ENCODE measurements around the gene BIN1.

BIN1 gene

GRCh38 chr2:127058954-127059252 is 48.1 kb downstream of the BIN1 start:
- no peak overlapping the region for H3K9ac ChIP-seq (ENCODE audit: low read length)
- H3K36me3 ChIP-seq (ENCODE audit: control insufficient read depth, low read depth, low read length) = no peaks in the 10 kb centered on the region
- H3K4me1 ChIP-seq (ENCODE audit: control insufficient read depth, low read depth, low read length) = no peaks in the 10 kb centered on the region

GRCh38 chr2:127058246-127058953 is 48.6 kb downstream of the BIN1 start:
- H3K27me3 ChIP-seq (ENCODE audit: control insufficient read depth, insufficient read depth, low read length) = no peaks in the 10 kb centered on the region
- H3K27ac ChIP-seq (ENCODE audit: low read length) = no peak overlapping the region
- no peaks in the 10 kb centered on the region for H3K9me3 ChIP-seq (ENCODE audit: control insufficient read depth, low read depth, low read length)
- H3K36me3 ChIP-seq (ENCODE audit: control insufficient read depth, low read depth, low read length) = no peaks in the 10 kb centered on the region
- H3K4me1 ChIP-seq (ENCODE audit: control insufficient read depth, low read depth, low read length) = no peaks in the 10 kb centered on the region
- H3K4me3 ChIP-seq (ENCODE audit: low read length) = no peak overlapping the region
- no peak overlapping the region for H3K9ac ChIP-seq (ENCODE audit: low read length)

More at GRCh38 chr2:127058954-127059252, 48.1 kb downstream of the BIN1 start:
- Histone ChIP-seq H3K9me3 (ENCODE audit: control insufficient read depth, low read depth, low read length) (no peaks in the 10 kb centered on the region), H3K4me3 (ENCODE audit: low read length) (no peak overlapping the region), H3K27me3 (ENCODE audit: control insufficient read depth, insufficient read depth, low read length) (no peaks in the 10 kb centered on the region), H3K27ac (ENCODE audit: low read length) (no peak overlapping the region)

- Histone ChIP-seq H3K36me3 (ENCODE audit: control insufficient read depth, low read depth, low read length) (no peaks in the 10 kb centered on the region), H3K9ac (ENCODE audit: low read length) (no peak overlapping the region), H3K27ac (ENCODE audit: low read length) (no peak overlapping the region), H3K27me3 (ENCODE audit: control insufficient read depth, insufficient read depth, low read length) (no peaks in the 10 kb centered on the region), H3K4me3 (ENCODE audit: low read length) (no peak overlapping the region), H3K9me3 (ENCODE audit: control insufficient read depth, low read depth, low read length) (no peaks in the 10 kb centered on the region), H3K4me1 (ENCODE audit: control insufficient read depth, low read depth, low read length) (no peaks in the 10 kb centered on the region)
Measured at GRCh38 chr2:127057371-127058245, 49.3 kb downstream of the BIN1 start.

- Histone ChIP-seq H3K9ac (ENCODE audit: low read length) (no peak overlapping the region), H3K27ac (ENCODE audit: low read length) (no peak overlapping the region), H3K9me3 (ENCODE audit: control insufficient read depth, low read depth, low read length) (no peaks in the 10 kb centered on the region), H3K4me1 (ENCODE audit: control insufficient read depth, low read depth, low read length) (no peaks in the 10 kb centered on the region), H3K4me3 (ENCODE audit: low read length) (no peak overlapping the region), H3K27me3 (ENCODE audit: control insufficient read depth, insufficient read depth, low read length) (no peaks in the 10 kb centered on the region), H3K36me3 (ENCODE audit: control insufficient read depth, low read depth, low read length) (no peaks in the 10 kb centered on the region)
Measured at GRCh38 chr2:127056631-127057370, 50.2 kb downstream of the BIN1 start.

DNA sequence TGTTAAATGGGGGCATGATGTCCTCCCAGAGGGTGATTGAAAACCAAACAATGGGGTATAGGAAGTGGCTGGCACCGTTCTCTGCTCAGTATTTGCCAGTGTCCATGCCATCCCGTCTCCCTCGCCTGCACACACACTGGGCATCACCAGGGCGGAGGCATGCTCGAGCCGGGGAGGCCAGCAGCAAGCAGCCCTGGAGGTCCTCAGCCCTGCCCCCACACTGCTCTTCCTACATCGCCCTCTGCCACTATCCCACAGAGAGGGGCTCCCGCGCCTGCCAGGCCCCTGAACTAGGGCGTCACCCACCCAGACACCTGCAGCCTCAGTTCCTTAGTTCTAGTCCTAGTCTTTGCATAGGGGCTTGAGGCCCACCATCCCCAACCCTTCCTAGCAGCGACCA is 50.9 kb downstream of the BIN1 start:
- H3K36me3 ChIP-seq (ENCODE audit: control insufficient read depth, low read depth, low read length) = no peaks in the 10 kb centered on the region

DNA sequence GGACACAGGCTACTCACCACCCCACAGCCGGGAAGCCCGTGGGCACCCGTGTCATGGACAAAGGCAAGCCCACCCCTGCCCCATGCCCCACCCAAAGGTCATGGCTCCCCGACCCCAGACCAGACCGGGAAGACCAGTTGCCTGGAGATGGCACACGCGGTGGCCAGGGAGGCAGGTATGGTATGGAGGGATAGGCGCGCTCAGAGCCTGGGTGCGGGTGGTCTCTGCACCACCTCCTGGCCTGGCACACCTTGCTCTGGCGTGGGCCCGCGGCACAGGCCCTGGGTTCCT is 51.2 kb downstream of the BIN1 start:
- Histone ChIP-seq H3K27me3 (ENCODE audit: control insufficient read depth, insufficient read depth, low read length) (no peaks in the 10 kb centered on the region), H3K27ac (ENCODE audit: low read length) (no peak overlapping the region)

More for the DNA sequence above, 50.9 kb downstream of the BIN1 start:
- Histone ChIP-seq H3K27me3 (ENCODE audit: control insufficient read depth, insufficient read depth, low read length) (no peaks in the 10 kb centered on the region), H3K4me3 (ENCODE audit: low read length) (no peak overlapping the region), H3K9ac (ENCODE audit: low read length) (no peak overlapping the region), H3K4me1 (ENCODE audit: control insufficient read depth, low read depth, low read length) (no peaks in the 10 kb centered on the region), H3K27ac (ENCODE audit: low read length) (no peak overlapping the region), H3K9me3 (ENCODE audit: control insufficient read depth, low read depth, low read length) (no peaks in the 10 kb centered on the region)

GRCh38 chr2:127054996-127055785 is 51.8 kb downstream of the BIN1 start:
- Histone ChIP-seq H3K27ac (ENCODE audit: low read length) (no peak overlapping the region), H3K4me3 (ENCODE audit: low read length) (no peak overlapping the region), H3K36me3 (ENCODE audit: control insufficient read depth, low read depth, low read length) (no peaks in the 10 kb centered on the region), H3K9me3 (ENCODE audit: control insufficient read depth, low read depth, low read length) (no peaks in the 10 kb centered on the region), H3K27me3 (ENCODE audit: control insufficient read depth, insufficient read depth, low read length) (no peaks in the 10 kb centered on the region), H3K9ac (ENCODE audit: low read length) (no peak overlapping the region), H3K4me1 (ENCODE audit: control insufficient read depth, low read depth, low read length) (no peaks in the 10 kb centered on the region)

More for the DNA sequence above, 51.2 kb downstream of the BIN1 start:
- Histone ChIP-seq H3K36me3 (ENCODE audit: control insufficient read depth, low read depth, low read length) (no peaks in the 10 kb centered on the region), H3K4me3 (ENCODE audit: low read length) (no peak overlapping the region), H3K9me3 (ENCODE audit: control insufficient read depth, low read depth, low read length) (no peaks in the 10 kb centered on the region), H3K9ac (ENCODE audit: low read length) (no peak overlapping the region), H3K4me1 (ENCODE audit: control insufficient read depth, low read depth, low read length) (no peaks in the 10 kb centered on the region)

GRCh38 chr2:127054604-127054930 is 52.4 kb downstream of the BIN1 start:
- H3K4me1 ChIP-seq (ENCODE audit: control insufficient read depth, low read depth, low read length) = peaks cover 3% of the 10 kb centered on the region
- H3K36me3 ChIP-seq (ENCODE audit: control insufficient read depth, low read depth, low read length) = no peaks in the 10 kb centered on the region
- H3K27ac ChIP-seq (ENCODE audit: low read length) = no peak overlapping the region
- no peak overlapping the region for H3K9ac ChIP-seq (ENCODE audit: low read length)
- H3K4me3 ChIP-seq (ENCODE audit: low read length) = no peak overlapping the region
- no peaks in the 10 kb centered on the region for H3K9me3 ChIP-seq (ENCODE audit: control insufficient read depth, low read depth, low read length)
- H3K27me3 ChIP-seq (ENCODE audit: control insufficient read depth, insufficient read depth, low read length) = no peaks in the 10 kb centered on the region

GRCh38 chr2:127053731-127054603 is 53.0 kb downstream of the BIN1 start:
- Histone ChIP-seq H3K27me3 (ENCODE audit: control insufficient read depth, insufficient read depth, low read length) (no peaks in the 10 kb centered on the region), H3K27ac (ENCODE audit: low read length) (no peak overlapping the region), H3K36me3 (ENCODE audit: control insufficient read depth, low read depth, low read length) (no peaks in the 10 kb centered on the region), H3K9ac (ENCODE audit: low read length) (no peak overlapping the region), H3K4me3 (ENCODE audit: low read length) (no peak overlapping the region), H3K9me3 (ENCODE audit: control insufficient read depth, low read depth, low read length) (no peaks in the 10 kb centered on the region), H3K4me1 (ENCODE audit: control insufficient read depth, low read depth, low read length) (peaks cover 3% of the 10 kb centered on the region)

GRCh38 chr2:127052771-127053691 is 53.9 kb downstream of the BIN1 start:
- H3K4me1 ChIP-seq (ENCODE audit: control insufficient read depth, low read depth, low read length) = peaks cover 3% of the 10 kb centered on the region
- H3K36me3 ChIP-seq (ENCODE audit: control insufficient read depth, low read depth, low read length) = no peaks in the 10 kb centered on the region
- H3K9ac ChIP-seq (ENCODE audit: low read length) = no peak overlapping the region
- no peak overlapping the region for H3K4me3 ChIP-seq (ENCODE audit: low read length)
- H3K27me3 ChIP-seq (ENCODE audit: control insufficient read depth, insufficient read depth, low read length) = no peaks in the 10 kb centered on the region
- H3K27ac ChIP-seq (ENCODE audit: low read length) = no peak overlapping the region
- H3K9me3 ChIP-seq (ENCODE audit: control insufficient read depth, low read depth, low read length) = no peaks in the 10 kb centered on the region

Measured in iPS-18a (cell line).